Measurements from ENCODE around the gene SARDH. TPM values are rescaled to one million over a fixed set of nuclear protein-coding genes. Genes with fewer than 3 reads are reported as not detected.

SARDH gene
- total RNA-seq, 2 experiments from 2014 or later, result 17.7 to 18.5 TPM

- Histone ChIP-seq H3K9me3 (ENCODE audit: control insufficient read depth in 1 of 2, insufficient read depth in 1 of 2, low read length in 2 of 2) (no peaks in the 10 kb centered on the region), H3K27ac (ENCODE audit: low read depth in 1 of 2, low read length in 2 of 2) (no peak overlapping the region), H3K4me1 (ENCODE audit: insufficient read depth, low read length) (no peaks in the 10 kb centered on the region), H3K4me3 (ENCODE audit: low read length) (no peak overlapping the region), H3K36me3 (ENCODE audit: insufficient read depth, low read length) (no peaks in the 10 kb centered on the region), H3K27me3 (ENCODE audit: control insufficient read depth in 1 of 2, insufficient read depth in 2 of 2, low read length in 2 of 2) (no peaks in the 10 kb centered on the region)
- no peak for TF ChIP-seq CTCF (IDR thresholded peaks at IDR 0.05)
- Mint-ChIP-seq H3K9me3 (peaks cover 2% of the 10 kb centered on the region), H3K27ac (no peak overlapping the region), H3K36me3 (ENCODE audit: low read depth) (peaks cover 9% of the 10 kb centered on the region), H3K4me3 (no peak overlapping the region), H3K4me1 (ENCODE audit: low read depth) (no peaks in the 10 kb centered on the region), H3K27me3 (no peaks in the 10 kb centered on the region)
- DNase-seq (no peak), ATAC-seq (ENCODE audit: poor library complexity) (no peak)
- ChIA-PET POLR2A (no interaction called here), CTCF (no interaction called here)
- intact Hi-C loops (cut with DNase I, micrococcal nuclease), result no loop called here
Measured at GRCh38 chr9:133779081-133779480, 40.9 kb upstream of the SARDH start.

- Mint-ChIP-seq H3K36me3 (ENCODE audit: low read depth) (peaks cover 13% of the 10 kb centered on the region), H3K9me3 (peaks cover 2% of the 10 kb centered on the region), H3K27me3 (no peaks in the 10 kb centered on the region), H3K4me1 (ENCODE audit: low read depth) (no peaks in the 10 kb centered on the region), H3K27ac (no peak overlapping the region), H3K4me3 (no peak overlapping the region)
- Histone ChIP-seq H3K27ac (ENCODE audit: low read depth in 1 of 2, low read length in 2 of 2) (no peak overlapping the region), H3K4me1 (ENCODE audit: insufficient read depth, low read length) (no peaks in the 10 kb centered on the region), H3K4me3 (ENCODE audit: low read length) (no peak overlapping the region), H3K36me3 (ENCODE audit: insufficient read depth, low read length) (no peaks in the 10 kb centered on the region), H3K27me3 (ENCODE audit: control insufficient read depth in 1 of 2, insufficient read depth in 2 of 2, low read length in 2 of 2) (no peaks in the 10 kb centered on the region), H3K9me3 (ENCODE audit: control insufficient read depth in 1 of 2, insufficient read depth in 1 of 2, low read length in 2 of 2) (no peaks in the 10 kb centered on the region)
- ATAC-seq (ENCODE audit: poor library complexity) (no peak), DNase-seq (no peak)
- TF ChIP-seq CTCF (IDR thresholded peaks at IDR 0.05), result no peak
- ChIA-PET CTCF (no interaction called here), POLR2A (no interaction called here)
- intact Hi-C loops (cut with DNase I, micrococcal nuclease), result no loop called here
Measured at GRCh38 chr9:133778336-133779013, 40.3 kb upstream of the SARDH start.

- H3K4me1 ChIP-seq (ENCODE audit: insufficient read depth, low read length), result no peaks in the 10 kb centered on the region
- Mint-ChIP-seq H3K27me3 (no peaks in the 10 kb centered on the region), H3K27ac (no peak overlapping the region), H3K36me3 (ENCODE audit: low read depth) (peaks cover 14% of the 10 kb centered on the region), H3K9me3 (peaks cover 2% of the 10 kb centered on the region), H3K4me3 (no peak overlapping the region), H3K4me1 (ENCODE audit: low read depth) (no peaks in the 10 kb centered on the region)
- POLR2A ChIA-PET, result no interaction called here
- no peaks in the 10 kb centered on the region for H3K27me3 ChIP-seq (ENCODE audit: control insufficient read depth in 1 of 2, insufficient read depth in 2 of 2, low read length in 2 of 2)
- no peak overlapping the region for H3K4me3 ChIP-seq (ENCODE audit: low read length)
- intact Hi-C loops (cut with DNase I, micrococcal nuclease), result no loop called here
- DNase-seq (no peak), ATAC-seq (ENCODE audit: poor library complexity) (no peak)
- CTCF ChIA-PET, result no interaction called here
- no peak overlapping the region for H3K27ac ChIP-seq (ENCODE audit: low read depth in 1 of 2, low read length in 2 of 2)
- no peaks in the 10 kb centered on the region for H3K9me3 ChIP-seq (ENCODE audit: control insufficient read depth in 1 of 2, insufficient read depth in 1 of 2, low read length in 2 of 2)
- TF ChIP-seq CTCF (IDR thresholded peaks at IDR 0.05), result no peak
- no peaks in the 10 kb centered on the region for H3K36me3 ChIP-seq (ENCODE audit: insufficient read depth, low read length)
Measured at GRCh38 chr9:133777871-133778270, 39.7 kb upstream of the SARDH start.

Measured in CD4-positive, alpha-beta T cell (primary cell).